ENCODE data around the gene A4GALT.

The A4GALT gene

DNA sequence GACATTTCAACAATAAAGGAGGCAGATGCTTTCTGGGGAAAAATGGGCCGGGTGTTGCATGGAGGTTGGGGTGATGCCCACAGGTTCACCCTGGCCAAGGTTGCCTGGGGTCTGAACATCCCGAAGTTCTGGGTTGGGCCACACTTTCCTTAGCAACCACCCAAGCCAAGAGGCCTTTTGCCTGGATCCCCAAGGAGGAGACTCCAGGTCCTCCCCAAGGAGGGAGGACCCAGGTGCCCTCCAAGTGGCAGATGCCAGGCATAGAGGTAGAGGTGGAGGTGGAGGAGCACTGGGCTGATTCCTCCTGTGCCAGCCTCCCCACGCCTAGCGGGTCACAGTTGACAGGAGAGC lies 72.7 kb downstream of the A4GALT start:
- no peak for TF ChIP-seq ZNF274 (IDR thresholded peaks at IDR 0.05; ENCODE audit: low read depth, low read length)
- H3K4me3 ChIP-seq (ENCODE audit: low read length), result peak overlapping the region; percentile 94; the same call in 1 of the 2 replicates

DNA sequence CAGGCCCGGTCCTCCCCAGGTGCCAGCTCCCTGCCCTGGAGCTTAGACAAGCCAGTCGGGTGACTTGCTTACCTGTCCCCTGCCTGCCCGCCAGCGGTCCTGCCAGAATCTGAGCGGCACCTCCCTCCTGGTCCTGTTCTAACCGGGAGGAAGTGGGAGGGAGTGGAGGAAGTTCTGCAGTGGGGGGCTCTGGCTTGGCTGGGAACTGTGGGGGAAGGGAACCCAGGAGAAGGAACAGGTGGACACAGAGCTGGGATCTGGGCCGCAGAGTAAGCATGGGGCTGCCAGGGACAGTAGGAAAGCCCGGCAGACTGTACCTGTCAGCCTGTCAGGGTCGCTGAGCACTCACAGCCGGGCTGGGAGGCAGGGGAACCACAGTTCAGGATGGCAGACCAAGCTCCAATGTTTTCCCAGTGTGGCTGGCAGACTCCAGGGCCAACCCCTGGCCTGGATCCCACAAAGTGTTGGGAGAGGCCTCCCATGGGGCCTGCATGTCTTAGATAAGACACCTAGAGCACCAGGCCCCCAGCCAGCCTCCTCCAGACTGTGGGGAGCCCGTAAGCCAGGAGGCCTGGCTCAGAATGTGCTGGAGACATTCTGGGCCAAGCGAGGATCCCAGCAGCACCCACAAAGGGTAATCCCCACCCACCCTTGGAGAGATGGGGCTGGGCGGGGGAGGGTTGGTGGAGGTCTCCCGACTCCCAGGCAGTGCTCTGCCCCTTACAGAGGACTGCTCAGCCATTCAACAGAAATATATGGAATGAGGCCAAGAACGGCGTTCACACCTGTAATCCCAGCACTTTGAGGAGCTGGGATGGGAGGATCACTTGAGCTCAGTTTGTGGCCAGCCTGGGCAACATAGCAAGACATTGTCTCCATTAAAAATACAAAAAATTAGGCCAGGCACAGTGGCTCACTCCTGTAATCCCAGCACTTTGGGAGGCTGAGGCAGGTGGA lies 73.8 kb downstream of the A4GALT start:
- no peak for TF ChIP-seq ZNF274 (IDR thresholded peaks at IDR 0.05; ENCODE audit: low read depth, low read length)
- no peak overlapping the region for H3K4me3 ChIP-seq (ENCODE audit: low read length)

DNA sequence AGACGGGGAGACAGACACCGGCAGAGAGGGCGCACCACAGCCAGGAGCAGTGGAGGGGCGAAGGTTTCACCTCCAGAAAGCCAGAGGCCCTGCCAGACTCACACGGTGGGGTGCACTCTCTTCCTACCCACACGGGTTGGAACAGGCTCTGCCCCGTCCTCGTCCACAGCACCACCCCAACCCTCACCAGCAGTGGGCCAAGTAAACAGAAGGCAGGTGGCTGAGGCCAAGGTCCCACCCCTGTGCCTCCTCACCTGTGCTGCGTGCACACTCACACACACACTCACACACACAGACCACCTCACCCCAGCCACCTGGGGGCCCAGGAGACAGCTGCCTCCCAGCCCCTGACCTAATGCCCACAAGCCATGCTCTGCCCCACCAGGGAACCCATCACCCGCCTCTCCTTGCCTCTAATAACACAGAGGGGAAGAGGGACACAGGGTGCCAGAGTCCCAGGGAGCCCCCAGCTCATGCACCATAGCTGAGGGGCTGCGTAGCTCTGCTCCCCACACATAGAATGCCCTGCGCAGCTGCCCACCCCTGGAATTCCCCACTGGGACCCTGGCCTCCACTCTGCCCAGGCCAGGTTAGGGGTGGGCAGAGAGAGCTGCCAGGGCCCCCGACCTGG lies 74.6 kb downstream of the A4GALT start:
- H3K4me3 ChIP-seq (ENCODE audit: low read length), result no peak overlapping the region
- TF ChIP-seq ZNF274 (IDR thresholded peaks at IDR 0.05; ENCODE audit: low read depth, low read length), result no peak

DNA sequence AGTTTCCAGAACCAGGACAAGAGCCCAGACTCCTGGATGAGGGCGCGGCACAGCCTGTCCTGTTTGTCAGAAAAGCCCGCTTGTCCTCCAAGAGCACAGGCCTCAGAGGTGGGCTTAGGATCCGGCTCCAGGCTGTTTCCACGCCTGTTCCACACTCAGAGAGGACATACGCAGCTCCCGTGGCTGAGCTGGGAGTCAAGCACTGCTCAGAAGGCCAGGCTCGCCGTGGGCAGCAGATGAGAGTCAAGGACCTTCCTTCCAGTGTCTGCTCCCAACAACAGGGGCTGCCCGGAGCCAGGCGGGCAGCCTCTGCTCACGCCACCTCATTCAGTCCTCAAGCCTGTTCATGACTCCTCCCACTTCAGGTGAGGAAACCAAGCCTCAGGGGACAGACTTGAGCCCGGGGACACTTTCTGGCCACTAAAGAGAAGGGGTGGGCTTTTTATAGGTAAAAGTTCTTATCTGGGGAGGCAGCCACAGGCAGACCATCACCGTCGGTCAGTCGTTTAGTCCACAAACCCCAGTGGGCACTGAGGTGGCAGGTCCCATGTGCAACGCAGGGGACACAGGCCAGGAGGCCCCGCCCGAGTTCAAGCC lies 75.2 kb downstream of the A4GALT start:
- no peak overlapping the region for H3K4me3 ChIP-seq (ENCODE audit: low read length)

DNA sequence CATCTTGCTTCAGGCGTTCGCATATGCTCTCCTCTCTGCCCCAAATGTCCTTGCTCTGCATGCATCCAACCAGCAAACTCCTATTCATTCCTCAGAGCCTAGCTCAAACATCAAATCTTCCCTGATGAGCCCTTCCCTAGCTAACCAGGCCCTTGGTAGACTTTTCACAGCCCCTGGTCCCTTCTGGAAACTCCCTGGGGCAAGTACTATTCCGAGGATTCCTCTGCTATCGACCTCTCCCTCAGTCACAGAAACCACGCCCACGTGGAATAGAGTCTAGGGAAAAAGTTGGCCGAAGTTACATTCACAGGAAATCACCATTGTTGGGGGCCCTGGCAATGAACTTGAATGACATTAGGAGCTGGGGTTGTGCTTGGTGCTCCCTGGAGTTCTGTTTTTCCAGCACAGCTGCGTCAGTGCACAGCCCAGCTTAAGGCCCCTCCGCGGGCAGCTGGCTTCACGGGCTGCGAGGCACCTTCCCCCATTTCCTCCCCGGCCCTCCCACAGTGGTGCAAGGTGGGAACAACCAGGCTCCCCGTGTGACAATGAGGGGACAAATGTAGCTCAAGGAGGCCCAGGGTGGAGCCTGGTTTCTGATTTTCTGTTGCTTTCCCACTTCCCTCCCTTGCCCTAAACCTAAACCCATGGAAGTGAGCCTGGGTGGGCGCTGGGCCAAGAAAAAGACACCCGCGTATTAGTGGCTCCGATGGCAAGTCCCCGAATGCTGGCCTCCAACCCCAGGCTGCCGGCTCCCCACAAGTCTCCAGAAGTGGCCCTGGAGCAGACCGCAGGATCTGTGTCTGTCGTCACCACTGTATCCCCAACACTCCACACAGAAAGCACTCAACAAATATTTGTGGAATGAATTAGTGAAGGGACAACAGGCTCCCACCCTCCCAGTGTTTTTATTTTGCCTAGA lies 76.0 kb downstream of the A4GALT start:
- no peak overlapping the region for H3K4me3 ChIP-seq (ENCODE audit: low read length)
- no peak for TF ChIP-seq ZNF274 (IDR thresholded peaks at IDR 0.05; ENCODE audit: low read depth, low read length)

More for the DNA sequence above, 75.2 kb downstream of the A4GALT start:
- TF ChIP-seq ZNF274 (IDR thresholded peaks at IDR 0.05; ENCODE audit: low read depth, low read length), result no peak

DNA sequence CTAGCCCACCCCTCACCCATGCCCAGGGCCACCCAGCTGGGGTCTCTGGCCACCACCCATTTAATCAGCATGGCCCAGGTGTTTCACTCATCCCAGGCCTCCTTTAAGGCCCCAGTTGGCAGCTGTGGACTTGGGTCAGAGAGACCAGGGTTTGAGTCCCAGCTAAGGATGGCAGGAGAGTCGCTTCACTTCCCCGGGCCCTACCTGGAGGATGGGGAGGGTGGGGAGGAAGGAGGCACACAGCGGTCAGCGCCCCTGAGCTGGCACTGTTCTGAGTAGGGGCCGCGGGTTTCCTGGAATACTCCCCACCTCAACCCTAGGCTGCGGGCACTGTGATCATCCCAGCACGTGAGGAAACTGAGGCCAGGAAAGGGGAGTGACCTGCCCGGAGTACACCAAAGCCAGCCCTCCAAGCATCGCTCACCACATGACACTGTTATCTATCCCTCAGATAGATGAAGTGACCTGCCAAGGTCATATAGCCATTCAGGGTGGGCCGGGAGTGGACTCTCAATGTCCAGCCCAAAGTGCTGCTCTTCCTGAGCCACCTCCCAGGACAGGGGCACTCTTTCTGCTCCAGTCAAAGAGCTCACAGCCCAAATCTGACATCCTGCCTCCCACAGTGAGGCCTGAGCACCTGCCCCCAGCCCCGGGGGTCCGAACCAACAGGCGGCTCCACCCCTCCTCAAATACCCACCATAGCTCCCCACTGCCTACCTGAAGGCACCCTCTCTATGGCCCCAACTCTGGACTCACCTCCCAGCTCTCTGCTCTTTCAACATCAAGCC lies 76.8 kb downstream of the A4GALT start:
- no peak overlapping the region for H3K4me3 ChIP-seq (ENCODE audit: low read length)
- no peak for TF ChIP-seq ZNF274 (IDR thresholded peaks at IDR 0.05; ENCODE audit: low read depth, low read length)

DNA sequence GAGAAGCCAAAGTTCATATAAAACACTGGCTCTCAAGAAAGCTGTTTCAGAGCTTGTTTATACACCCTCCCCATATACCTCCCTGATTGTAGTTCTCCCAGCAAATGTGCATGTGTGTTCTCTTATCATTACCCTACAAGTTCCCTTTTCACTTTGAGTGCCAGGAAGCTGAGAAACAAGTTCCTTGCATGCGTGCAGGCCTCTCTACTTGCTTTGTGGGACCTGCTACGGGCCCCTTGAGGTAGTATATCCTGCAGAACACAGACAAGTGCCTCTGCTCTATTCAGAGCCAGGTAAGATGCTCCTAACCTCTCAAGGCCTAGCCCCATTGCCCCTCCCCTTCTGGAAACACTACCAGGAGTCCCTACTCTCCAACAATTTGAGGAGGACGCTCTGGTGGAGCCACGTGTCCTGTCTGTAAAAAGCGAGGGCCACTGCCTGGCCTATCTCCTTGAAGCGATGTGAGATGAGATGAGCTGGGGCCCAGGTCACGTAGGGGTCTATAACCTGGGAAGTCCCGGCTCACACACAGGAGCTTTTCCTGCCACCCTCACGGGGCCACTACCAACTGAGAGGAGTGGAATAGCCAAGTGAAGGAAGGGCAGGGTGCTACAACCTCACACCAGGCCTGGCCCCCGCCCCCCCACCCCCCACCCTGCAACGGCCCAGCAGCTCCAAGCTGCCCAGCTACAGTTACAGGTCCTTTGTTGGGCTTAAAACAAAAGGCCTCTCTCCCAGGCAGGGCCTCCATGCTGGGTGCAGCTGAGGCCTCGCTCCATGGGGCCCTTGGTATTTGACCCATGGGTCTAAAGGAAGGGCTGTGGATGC lies 77.7 kb downstream of the A4GALT start:
- no peak for TF ChIP-seq ZNF274 (IDR thresholded peaks at IDR 0.05; ENCODE audit: low read depth, low read length)

More for the DNA sequence above, 77.7 kb downstream of the A4GALT start:
- no peak overlapping the region for H3K4me3 ChIP-seq (ENCODE audit: low read length)

All from GM08714 (cell line).